Lung (tissue), 12 donors: ENCODE results near the gene TSSC4. TPM values are rescaled to one million over a fixed set of nuclear protein-coding genes. Genes with fewer than 3 reads are reported as not detected.

Experiments used
- ATAC-seq: fragments of 200-7000 bp; cut with Tn5 transposase; one replicate; pipeline ENCODE4 v1.9.1; 2020; ENCODE audit warnings: moderate number of reproducible peaks; ENCODE audit not compliant: insufficient read depth, low FRiP score
- DNase-seq, 3 donors: peaks; one replicate each; pipeline ENCODE4 v3.0.0-alpha.2; 2013 to 2017
- H3K27ac ChIP-seq, 2 donors: one replicate each; pipeline ENCODE4 v1.5.1; 2013; ENCODE audit warnings: mild to moderate bottlenecking in 2 of 2, moderate library complexity in 2 of 2, control low read depth in 1 of 2, inconsistent platforms in 1 of 2, low read depth in 1 of 2, low read length in 1 of 2
- H3K27me3 ChIP-seq, 3 donors: one replicate each; pipeline ENCODE4 v1.5.1; 2013; ENCODE audit warnings: low read length in 2 of 3; ENCODE audit not compliant: control insufficient read depth in 3 of 3, insufficient read depth in 3 of 3
- H3K36me3 ChIP-seq, 4 donors: one replicate each; pipeline ENCODE4 v1.5.1; 2013; ENCODE audit warnings: low read length in 4 of 4, mild to moderate bottlenecking in 1 of 4, moderate library complexity in 1 of 4; ENCODE audit not compliant: control insufficient read depth in 4 of 4, insufficient read depth in 4 of 4
- H3K4me1 ChIP-seq, 5 donors: one replicate each; pipeline ENCODE4 v1.5.1; 2013; ENCODE audit warnings: low read length in 5 of 5, mild to moderate bottlenecking in 2 of 5, moderate library complexity in 1 of 5; ENCODE audit not compliant: control insufficient read depth in 5 of 5, insufficient read depth in 5 of 5
- H3K4me3 ChIP-seq: one replicate; pipeline ENCODE4 v1.5.1; 2013; ENCODE audit warnings: mild to moderate bottlenecking, control low read depth, moderate library complexity
- H3K9ac ChIP-seq, 2 donors: one replicate each; pipeline ENCODE4 v1.5.1; 2013; ENCODE audit warnings: low read length in 2 of 2, control low read depth in 1 of 2; ENCODE audit not compliant: insufficient read depth in 1 of 2
- H3K9me3 ChIP-seq, 4 donors: one replicate each; pipeline ENCODE4 v1.5.1; 2013; ENCODE audit warnings: low read length in 3 of 4, mild to moderate bottlenecking in 1 of 4, moderate library complexity in 1 of 4; ENCODE audit not compliant: control insufficient read depth in 4 of 4, insufficient read depth in 3 of 4
- WGBS, 2 donors: extraction: QIAGEN DNeasy Blood & Tissue Kit; methylation state at CpG; one replicate each; pipeline ENCODE4 v1.1.7; 2013; 5-methylcytosine and 5-hydroxymethylcytosine counted together
- polyA plus RNA-seq, 2 donors: library from polyadenylated mRNA; stranded (reverse); fragments of 200-250 nt; gene quantifications; one replicate each; pipeline ENCODE4 v1.2.1, GENCODE V29; 2013
- total RNA-seq, 2 donors: library from RNA; depleted of rRNA in 1 of 2; stranded (reverse); fragments of >200 nt in 1 of 2; gene quantifications; one replicate each; pipeline ENCODE4 v1.2.1, GENCODE V29; 2014 to 2021
- TF ChIP-seq, protein P1 (sequence below): IDR thresholded peaks from 2 replicates; pipeline ENCODE4 v1.5.1; 2012; ENCODE audit warnings: mild to moderate bottlenecking; ENCODE audit errors: control extremely low read depth, extremely low read depth
- donor health status: control.
- donor health status: control.
- donor health status: Bipolar disorder and iron deficiency.
- donor health status: healthy.
- donor health status: DM: yes; HTN: yes; CAD: no.

The TSSC4 gene
- total and polyA plus RNA-seq, 4 donors: 25.1 to 56.5 (median 49.8) TPM

DNA sequence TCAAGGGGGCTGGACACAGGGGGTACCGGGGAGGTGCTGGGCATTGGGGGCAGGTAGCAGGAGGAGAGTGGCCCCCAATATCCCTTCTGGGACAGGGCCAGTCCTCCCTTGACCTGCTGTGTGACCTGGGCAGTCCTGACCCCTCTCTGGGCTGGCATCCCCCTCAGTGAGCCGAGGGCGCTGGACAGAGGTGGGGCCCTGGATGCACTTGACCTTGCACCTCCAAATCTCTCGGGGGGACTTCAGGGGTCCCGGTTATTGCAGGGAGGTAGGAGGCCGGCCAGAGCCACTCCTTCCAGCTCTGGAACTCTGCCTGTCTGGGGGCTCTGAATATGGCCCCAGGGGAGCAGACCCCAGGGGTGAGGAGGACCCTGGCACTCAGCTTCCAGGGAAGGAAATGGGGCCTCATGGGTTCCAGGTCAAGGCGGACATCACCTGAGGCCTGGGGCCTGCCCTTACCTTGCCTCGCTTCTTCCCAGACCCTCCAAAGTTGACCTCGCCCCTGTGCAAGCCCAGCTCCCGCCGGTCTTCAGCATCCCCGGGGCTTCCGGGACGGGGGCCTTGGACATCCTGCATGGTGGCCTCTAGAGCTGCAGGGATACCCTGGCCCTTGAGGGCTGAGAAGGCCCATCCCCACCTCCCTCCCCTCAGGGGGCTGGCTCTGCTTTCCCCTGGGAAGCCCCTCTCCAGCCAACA is 22.1 kb downstream of the TSSC4 start:
- no peak overlapping the region for H3K27ac ChIP-seq
- H3K36me3 ChIP-seq: no peaks in the 10 kb centered on the region
- no peak overlapping the region for H3K4me3 ChIP-seq
- H3K9me3 ChIP-seq: no peaks in the 10 kb centered on the region
- no peak for ATAC-seq
- TF ChIP-seq, protein P1, sequence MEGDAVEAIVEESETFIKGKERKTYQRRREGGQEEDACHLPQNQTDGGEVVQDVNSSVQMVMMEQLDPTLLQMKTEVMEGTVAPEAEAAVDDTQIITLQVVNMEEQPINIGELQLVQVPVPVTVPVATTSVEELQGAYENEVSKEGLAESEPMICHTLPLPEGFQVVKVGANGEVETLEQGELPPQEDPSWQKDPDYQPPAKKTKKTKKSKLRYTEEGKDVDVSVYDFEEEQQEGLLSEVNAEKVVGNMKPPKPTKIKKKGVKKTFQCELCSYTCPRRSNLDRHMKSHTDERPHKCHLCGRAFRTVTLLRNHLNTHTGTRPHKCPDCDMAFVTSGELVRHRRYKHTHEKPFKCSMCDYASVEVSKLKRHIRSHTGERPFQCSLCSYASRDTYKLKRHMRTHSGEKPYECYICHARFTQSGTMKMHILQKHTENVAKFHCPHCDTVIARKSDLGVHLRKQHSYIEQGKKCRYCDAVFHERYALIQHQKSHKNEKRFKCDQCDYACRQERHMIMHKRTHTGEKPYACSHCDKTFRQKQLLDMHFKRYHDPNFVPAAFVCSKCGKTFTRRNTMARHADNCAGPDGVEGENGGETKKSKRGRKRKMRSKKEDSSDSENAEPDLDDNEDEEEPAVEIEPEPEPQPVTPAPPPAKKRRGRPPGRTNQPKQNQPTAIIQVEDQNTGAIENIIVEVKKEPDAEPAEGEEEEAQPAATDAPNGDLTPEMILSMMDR: no peak
- DNase-seq: no peak
- H3K4me1 ChIP-seq: peaks cover 0 to 5% (median 0%) of the 10 kb centered on the region in 5 donors
- no peaks in the 10 kb centered on the region for H3K27me3 ChIP-seq
- H3K9ac ChIP-seq: no peak overlapping the region
- 85 to 89% methylated on average over 14 of the region's 14 CpGs for WGBS, 2 donors

DNA sequence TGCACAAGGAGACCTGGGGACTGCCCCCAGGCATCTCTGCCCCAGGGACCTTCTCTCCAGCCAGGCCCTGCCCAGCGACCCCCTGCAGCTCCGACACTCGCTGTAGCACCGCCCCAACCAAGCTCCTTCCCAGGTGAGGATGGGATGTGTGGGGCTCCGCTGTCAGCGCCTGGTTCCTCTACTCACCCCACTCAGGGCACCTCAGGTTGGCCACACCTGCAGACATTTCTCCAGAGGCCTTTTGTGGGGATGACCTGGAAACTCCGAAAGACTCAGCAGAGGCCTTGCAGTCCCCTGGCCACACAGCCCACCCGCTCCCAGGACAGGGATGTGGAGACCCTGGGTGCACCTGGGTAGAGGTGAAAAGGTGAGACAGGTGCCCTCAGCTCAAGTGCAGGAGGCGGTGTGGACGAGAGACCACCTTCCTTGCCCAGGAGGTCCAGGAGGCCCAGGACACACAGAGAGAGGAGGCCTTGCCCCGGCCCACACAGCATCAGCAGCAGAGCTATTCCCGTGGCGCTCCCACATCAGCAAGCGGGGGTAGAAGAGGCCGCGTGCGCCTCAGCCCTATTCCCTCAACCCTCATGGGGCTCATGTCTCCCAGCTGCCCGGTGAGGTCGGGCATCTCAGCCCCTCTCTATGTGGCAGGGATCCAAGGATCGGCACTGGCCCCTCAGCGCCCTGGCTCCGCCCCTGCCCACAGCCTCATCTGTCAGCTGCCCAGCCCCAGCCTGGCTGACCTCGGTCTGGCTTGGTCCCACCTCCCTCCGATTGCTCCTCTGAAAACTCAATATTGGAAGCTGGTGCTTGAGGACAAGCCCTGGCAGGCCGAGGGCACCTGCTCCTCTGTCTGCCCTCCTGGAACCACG is 22.8 kb downstream of the TSSC4 start:
- no peak for DNase-seq
- no peak overlapping the region for H3K9ac ChIP-seq
- TF ChIP-seq, protein P1: no peak
- ATAC-seq: no peak
- WGBS, 2 donors: 82 to 87% methylated on average over 26 of the region's 26 CpGs
- H3K4me1 ChIP-seq: peaks cover 0 to 5% (median 0%) of the 10 kb centered on the region in 5 donors
- H3K27me3 ChIP-seq: no peaks in the 10 kb centered on the region
- H3K9me3 ChIP-seq: no peaks in the 10 kb centered on the region
- H3K27ac ChIP-seq: no peak overlapping the region
- H3K36me3 ChIP-seq: no peaks in the 10 kb centered on the region
- H3K4me3 ChIP-seq: no peak overlapping the region

DNA sequence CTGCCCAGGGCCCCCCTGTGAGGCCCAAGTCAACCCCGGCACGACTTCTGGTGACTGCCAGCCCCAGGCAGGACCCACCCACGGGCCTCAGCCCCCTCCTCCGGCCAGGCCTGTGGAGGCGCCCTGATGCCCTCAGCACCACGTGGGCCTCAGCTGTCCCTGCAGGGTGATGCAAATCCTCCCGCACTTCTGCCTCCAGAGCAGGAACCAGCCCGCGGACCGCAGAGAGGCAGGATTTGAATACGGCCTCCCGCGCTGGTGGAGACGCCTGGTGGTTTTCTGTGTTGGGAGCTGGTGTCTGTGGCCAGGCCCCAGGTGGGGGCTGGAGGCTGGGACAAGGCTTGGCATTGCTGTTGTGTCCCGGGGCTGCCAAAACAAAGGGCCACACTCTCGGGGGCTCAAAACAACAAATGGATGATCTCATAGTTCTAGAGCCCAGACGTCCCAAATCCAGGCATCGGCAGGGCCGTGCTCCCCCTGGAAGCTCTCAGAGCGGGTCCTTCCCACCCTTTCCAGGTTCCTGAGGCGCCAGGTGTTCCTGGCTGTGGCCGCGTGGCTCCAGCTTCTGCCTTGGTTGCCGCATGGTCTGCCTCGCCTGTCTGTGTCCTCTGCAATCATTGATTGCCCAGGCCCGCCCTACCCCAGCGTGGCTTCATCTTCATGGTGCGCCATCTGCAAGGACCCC is 24.4 kb downstream of the TSSC4 start:
- no peak for DNase-seq
- Histone ChIP-seq H3K36me3 (no peaks in the 10 kb centered on the region), H3K4me3 (no peak overlapping the region), H3K4me1 (peaks cover 0 to 5% (median 0%) of the 10 kb centered on the region in 5 donors), H3K9ac (no peak overlapping the region), H3K27me3 (no peaks in the 10 kb centered on the region), H3K9me3 (no peaks in the 10 kb centered on the region), H3K27ac (no peak overlapping the region)
- 75 to 81% methylated on average over 27 to 28 of the region's 28 CpGs for WGBS, 2 donors
- ATAC-seq: no peak
- TF ChIP-seq, protein P1: no peak
